EH (cell line): Measurements from ENCODE around the gene ARHGAP26.

Source experiments
- DNase-seq: peaks from one replicate; pipeline ENCODE4 v3.0.0-alpha.2; 2015; ENCODE audit warnings: low read depth

The ARHGAP26 gene

GRCh38 chr5:142849466-142849865 is 79.3 kb downstream of the ARHGAP26 start:
- no peak for DNase-seq

- DNase-seq, result no peak
Observed at GRCh38 chr5:142849880-142850279, 79.7 kb downstream of the ARHGAP26 start.

DNA sequence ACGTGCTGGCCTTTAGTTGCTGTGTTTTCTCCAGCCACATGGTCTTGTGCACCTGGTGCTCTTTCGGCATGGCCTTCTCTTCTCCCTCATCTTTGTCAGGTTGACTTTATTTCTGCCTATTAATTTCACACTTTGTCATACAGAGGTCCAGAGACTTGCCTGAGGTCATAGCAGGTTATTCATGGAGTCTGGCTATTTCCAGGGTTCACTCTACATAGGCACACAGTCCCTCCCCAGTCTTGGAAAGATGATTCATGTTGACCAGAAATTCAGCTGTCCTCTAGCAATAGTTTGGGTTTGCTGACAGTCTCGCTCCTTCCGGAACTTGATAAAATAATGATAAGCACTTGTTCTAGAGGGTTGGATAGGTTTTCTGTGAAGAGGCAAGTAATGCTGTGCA is 81.6 kb downstream of the ARHGAP26 start:
- DNase-seq, result no peak

DNA sequence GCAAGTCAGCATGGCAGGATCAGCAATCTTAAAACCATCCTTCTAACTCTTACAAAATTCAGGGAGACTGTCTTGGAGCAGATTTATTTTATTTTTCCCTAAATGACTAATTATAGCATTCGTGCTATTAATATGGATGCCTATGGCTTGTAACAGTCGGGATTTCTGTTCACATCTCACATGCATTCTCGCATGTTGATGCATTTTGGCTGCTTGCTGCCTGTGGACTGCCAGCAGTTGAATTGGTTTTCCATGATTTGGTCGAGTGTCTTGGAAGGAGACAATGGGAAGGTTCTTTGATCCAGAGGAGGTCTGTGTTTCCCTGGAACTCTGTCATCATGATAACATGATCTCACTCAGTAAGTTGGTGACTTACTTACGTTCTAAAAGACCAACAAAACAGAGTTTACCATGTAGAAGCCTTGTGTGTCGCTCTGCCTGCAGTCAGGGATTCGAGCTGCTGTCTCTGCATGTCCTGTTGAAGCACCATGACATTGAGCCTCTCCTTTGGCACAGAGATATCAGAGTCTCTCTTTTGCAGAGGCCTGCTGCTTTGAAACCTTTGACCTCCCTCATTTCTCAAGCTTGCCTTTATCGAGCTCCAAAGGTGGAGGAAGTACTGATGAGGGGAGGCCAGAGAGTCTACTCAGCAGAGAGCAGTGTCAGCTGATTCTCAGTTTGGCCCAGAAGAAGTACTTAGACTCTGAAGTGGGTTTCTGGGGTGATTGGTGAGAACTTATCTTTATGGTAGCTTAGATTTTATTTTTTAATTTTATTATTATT is 82.4 kb downstream of the ARHGAP26 start:
- DNase-seq, result no peak

- DNase-seq, result peak; percentile 20
Observed at GRCh38 chr5:142853682-142854081, 83.5 kb downstream of the ARHGAP26 start.

GRCh38 chr5:142856269-142856782 is 86.1 kb downstream of the ARHGAP26 start:
- DNase-seq, result no peak

GRCh38 chr5:142857405-142857804 is 87.2 kb downstream of the ARHGAP26 start:
- no peak for DNase-seq

DNA sequence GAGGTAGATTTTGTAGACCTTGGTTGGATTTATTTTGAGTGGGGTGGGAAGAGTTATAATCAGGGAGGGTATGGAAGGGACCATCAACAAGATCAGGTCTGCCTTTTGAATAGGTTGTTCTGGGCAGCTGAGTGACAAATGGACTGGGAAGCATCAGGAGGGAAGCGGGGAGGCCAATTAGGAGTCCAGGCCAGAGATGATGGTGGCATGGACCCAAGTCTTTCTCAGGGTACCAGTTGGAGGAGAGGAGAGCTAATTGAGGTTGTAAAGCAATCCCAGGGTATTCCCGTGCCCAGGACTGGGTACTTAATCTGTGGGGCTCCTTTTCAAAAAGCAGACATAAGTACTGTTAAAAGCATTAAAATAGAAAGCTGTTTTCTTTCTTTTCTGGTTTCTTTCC is 88.9 kb downstream of the ARHGAP26 start:
- no peak for DNase-seq

DNA sequence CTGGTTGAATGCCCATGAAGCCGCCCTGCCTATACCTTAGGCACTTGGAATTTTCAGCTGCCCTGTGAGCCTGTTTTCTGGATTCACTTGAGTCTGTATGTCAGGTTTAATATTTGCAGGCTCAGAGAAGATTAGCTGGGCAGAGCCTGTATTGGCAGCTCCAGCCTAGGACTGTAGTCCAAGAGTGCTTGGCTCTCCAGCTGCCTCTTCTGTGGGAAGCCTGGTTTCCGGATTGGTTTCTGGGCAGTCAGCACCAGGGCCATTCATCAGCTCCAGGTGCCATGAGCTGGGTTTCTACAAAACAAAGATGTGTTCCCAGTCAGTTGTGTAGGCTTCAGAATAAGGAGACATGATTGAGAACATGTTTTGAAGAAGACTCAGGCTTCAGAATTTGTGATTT is 90.1 kb downstream of the ARHGAP26 start:
- DNase-seq, result no peak

DNA sequence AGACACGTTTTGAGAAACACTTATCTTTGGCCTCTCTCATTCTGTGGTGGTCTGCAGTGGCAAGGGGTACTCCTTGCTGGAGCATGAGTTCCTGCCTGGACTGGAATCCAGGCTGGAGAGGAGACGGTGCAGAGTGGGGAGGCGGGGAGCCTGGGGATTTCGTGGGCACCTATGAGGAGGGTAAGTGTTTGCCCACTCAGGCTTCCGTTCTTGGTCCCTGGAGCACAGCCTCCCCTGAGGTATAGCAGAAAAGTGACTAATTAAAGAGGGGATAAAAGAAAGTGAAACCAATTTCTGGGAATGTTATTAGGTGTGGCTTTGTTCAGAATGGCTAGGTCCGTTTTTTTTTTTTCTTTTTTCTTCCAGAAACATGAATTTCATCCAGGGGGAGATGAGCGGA is 90.8 kb downstream of the ARHGAP26 start:
- DNase-seq, result no peak

GRCh38 chr5:142862594-142862993 is 92.4 kb downstream of the ARHGAP26 start:
- peak; percentile 20 for DNase-seq

DNA sequence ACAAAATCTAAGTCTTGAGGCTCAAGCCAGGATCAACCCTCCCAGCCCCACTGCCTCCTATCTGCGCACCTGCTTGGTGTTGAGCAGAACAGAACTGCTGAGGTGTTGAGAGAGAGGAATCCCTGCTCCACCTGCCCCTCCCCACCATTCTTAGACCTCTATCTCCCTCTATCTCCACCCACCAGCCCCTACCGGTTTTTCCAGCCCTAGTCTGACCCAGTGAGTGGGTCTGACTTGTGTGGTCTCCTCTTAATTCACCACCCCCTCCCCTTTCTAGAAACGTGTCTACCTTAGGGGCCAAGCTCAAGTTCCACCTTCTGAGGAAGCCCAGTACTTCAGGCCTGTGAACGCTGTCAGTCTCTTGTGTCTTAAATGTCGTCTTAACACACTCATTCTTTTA is 93.7 kb downstream of the ARHGAP26 start:
- DNase-seq, result no peak

GRCh38 chr5:142864290-142865260 is 94.4 kb downstream of the ARHGAP26 start:
- no peak for DNase-seq

DNA sequence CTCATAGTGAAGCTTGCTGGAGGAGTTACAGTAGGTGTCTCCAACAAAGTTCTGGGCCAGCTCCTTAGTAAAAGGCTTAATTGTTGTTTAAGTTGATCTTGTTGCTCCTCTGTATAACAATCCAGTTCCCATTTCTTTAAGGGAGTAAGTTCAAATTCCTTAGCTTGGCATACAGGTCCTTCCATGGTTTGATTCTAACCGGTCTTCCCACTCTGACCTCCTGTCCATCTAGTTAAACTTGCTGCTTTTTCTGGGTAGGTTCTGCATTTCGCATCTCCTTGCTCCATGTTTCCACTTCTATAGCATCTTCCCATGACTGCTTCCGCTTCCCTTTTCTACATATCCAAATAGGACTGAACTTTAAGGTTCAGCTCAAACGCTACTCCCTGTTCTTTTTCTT is 95.5 kb downstream of the ARHGAP26 start:
- DNase-seq, result no peak

DNA sequence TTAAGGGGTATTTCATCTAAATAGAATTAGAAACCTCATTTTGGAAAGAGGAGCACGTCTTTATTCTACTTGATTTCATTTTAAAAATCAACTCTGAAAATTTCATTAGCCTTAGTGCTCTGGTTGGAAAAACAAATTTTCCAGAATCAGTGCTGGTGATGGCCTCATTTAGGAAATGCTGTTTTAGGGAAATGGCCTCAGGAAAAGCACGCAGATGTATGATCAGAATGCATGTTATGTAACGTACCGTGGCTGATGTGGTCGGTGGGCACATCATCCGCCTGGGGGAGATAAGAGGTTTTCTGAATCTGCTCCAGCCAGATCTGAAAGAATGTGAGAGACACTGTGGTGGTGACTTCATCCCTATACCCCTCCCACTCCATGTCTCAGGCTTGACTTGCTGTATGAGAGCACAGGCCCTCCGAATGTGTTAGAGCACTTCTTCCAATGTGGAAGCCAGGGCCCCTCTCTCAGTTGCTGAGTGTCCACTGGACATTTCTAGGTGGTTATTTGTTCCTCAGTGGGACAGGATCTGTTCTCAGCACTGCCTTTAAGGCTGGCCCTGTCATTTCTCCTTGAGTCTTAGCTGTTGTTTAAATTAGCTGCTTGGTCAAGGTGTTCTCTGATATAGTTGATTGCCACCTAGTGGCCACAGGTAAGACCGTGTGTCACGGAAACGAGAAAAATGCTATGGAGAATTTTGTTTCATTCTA is 96.5 kb downstream of the ARHGAP26 start:
- peak; percentile 68 for DNase-seq

GRCh38 chr5:142869886-142870285 is 99.7 kb downstream of the ARHGAP26 start:
- DNase-seq, result no peak

GRCh38 chr5:142870532-142871362 is 100.6 kb downstream of the ARHGAP26 start:
- DNase-seq, result no peak

DNA sequence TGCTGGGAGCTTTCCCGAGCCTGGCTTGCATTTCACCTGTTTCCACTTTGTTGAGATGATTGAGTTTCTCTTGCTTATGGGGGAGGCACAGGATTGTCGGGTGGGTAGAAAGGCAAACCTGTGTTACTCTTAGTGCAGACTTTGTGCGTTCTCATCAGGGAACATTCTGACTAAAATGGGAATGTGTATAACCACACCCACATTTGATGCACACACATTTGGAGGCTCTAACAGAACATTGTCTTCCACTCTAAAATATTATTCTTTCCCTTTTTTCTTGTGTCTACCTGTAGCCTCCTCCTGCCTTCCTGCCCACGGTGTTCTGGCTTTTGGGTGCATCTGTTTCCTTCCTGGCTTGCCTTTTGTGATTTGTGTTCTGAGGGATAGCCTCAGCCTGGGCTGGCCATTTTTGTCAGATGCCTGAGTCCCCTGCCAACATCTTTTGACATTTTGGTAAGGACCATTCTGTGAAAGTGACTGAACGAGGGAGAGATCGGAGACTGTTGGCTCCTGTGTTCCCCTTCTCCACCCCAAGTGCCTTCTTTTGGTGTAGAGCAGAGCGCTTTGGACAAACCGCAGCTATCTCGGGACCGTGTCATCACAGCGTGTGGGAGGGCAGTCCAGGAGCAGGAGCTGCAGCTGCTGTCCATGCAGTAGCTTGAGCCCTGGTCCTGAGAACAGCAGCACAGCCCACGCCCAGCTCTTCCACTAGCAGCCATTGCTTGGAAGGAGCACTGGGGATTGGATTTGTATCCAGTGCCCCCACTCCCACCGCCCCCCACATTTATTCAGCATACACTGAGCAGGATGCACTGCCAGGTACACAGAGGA is 101.4 kb downstream of the ARHGAP26 start:
- DNase-seq, result peak; percentile 68

GRCh38 chr5:142872217-142872616 is 102.0 kb downstream of the ARHGAP26 start:
- no peak for DNase-seq

DNA sequence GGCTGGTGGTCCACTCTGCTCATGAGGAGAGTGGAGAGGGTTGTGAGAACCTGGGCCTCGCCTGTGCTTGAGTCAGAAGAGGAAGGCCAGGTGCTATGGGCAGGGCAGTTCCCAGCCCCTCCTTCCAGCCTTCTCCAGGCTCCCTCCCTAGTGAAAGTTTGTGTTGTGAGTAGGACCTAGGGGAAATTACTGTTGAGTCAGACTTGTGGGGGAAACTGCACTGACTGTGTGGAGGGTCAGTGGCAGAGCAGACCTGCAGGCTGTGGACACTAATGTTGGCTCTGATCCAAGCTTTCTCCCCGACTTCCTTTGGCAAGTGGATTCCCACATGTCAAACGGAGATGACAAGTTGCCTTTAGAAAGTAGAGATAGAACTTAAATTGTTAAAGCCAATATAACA is 102.6 kb downstream of the ARHGAP26 start:
- peak; percentile 52 for DNase-seq
